Stimulated activated CD8-positive, alpha-beta memory T cell treated with anti-CD3 and anti-CD28 coated beads, Interleukin-2, amount 100 ng/mL, for 48 hours (primary cell): ENCODE measurements around the gene ABITRAM.
"Not testable (repeated sequence)": the region's sequence is repeated elsewhere in the genome, so short reads cannot be mapped to it uniquely, and the experiment has no call there.

Source experiments
- DNase-seq, 2 donors: peaks; one replicate each; pipeline ENCODE4 v3.0.0-alpha.2; 2020; ENCODE audit warnings: low read depth in 2 of 2

The ABITRAM gene

GRCh38 chr9:108928386-108928785, 5.8 kb upstream of the ABITRAM start:
- DNase-seq = no peak

GRCh38 chr9:108933231-108933717, 926 bp upstream of the ABITRAM start:
- DNase-seq = no peak

GRCh38 chr9:108933718-108934322, 380 bp upstream of the ABITRAM start, which contains the start of gene ELP1:
Gene ELP1, minus strand, starts transcription at chr9:108934124. Its CDS starts 2,978 bp downstream, at chr9:108931146.
- peak; percentile 87 to 91 for DNase-seq

- no peak for DNase-seq
These were observed 3.5 kb downstream of the ABITRAM start for GRCh38 chr9:108937561-108938305.

- no peak for DNase-seq
These were observed 5.8 kb downstream of the ABITRAM start for GRCh38 chr9:108939975-108940374.

GRCh38 chr9:108950168-108950567, 16.0 kb downstream of the ABITRAM start:
- no peak for DNase-seq

- no peak for DNase-seq
These were observed 17.4 kb downstream of the ABITRAM start for GRCh38 chr9:108951578-108951977.

GRCh38 chr9:108953983-108954574, 19.9 kb downstream of the ABITRAM start:
- DNase-seq = no peak

GRCh38 chr9:108956022-108956630, 21.9 kb downstream of the ABITRAM start:
- no peak for DNase-seq

GRCh38 chr9:108956631-108957026, 22.4 kb downstream of the ABITRAM start:
- DNase-seq = no peak

- DNase-seq = no peak
These were observed 26.1 kb downstream of the ABITRAM start for GRCh38 chr9:108960331-108960730.

- DNase-seq = no peak
These were observed 27.0 kb downstream of the ABITRAM start for GRCh38 chr9:108961151-108961550.

GRCh38 chr9:108963459-108964143, 29.4 kb downstream of the ABITRAM start:
- DNase-seq = no peak

GRCh38 chr9:108967916-108968315, 33.7 kb downstream of the ABITRAM start:
- no peak for DNase-seq

- DNase-seq = not testable (repeated sequence)
These were observed 37.2 kb downstream of the ABITRAM start for GRCh38 chr9:108971392-108971791.

GRCh38 chr9:108972186-108972585, 38.0 kb downstream of the ABITRAM start:
- DNase-seq = no peak

GRCh38 chr9:108972626-108973209, 38.5 kb downstream of the ABITRAM start:
- no peak for DNase-seq

- no peak for DNase-seq
These were observed 39.7 kb downstream of the ABITRAM start for GRCh38 chr9:108973895-108974294.

GRCh38 chr9:108978205-108978604, 44.0 kb downstream of the ABITRAM start:
- no peak for DNase-seq

GRCh38 chr9:108980893-108981292, 46.7 kb downstream of the ABITRAM start:
- DNase-seq = no peak

GRCh38 chr9:108983885-108984284, 49.7 kb downstream of the ABITRAM start:
- no peak for DNase-seq
